MM.1S (cell line): ENCODE results near the gene OAS1.

Experiments used
- CTCF ChIP-seq: fragments of 300-600 bp; sonication (generic); IDR thresholded peaks from 2 replicates; pipeline ENCODE4 v1.5.1; 2016; ENCODE audit warnings: antibody characterized with exemption, low read length, mixed read lengths
- EZH2 ChIP-seq: fragments of 300-600 bp; sonication (generic); optimal IDR thresholded peaks from 2 replicates; pipeline ENCODE3; 2017; ENCODE audit warnings: low read depth, mild to moderate bottlenecking, antibody characterized with exemption, low read length, mixed read lengths
- EZH2phosphoT487 ChIP-seq: fragments of 300-600 bp; sonication (generic); IDR thresholded peaks from 2 replicates; pipeline ENCODE4 v1.6.1; 2018; ENCODE audit warnings: antibody characterized with exemption, low read length

GRCh38 chr12:112878488-112878887 lies 28.3 kb upstream of the OAS1 start:
- no peak for TF ChIP-seq CTCF
- TF ChIP-seq EZH2phosphoT487, result no peak
- no peak for TF ChIP-seq EZH2
